MM.1S (cell line): Measurements from ENCODE around the gene MICALL1.

ENCODE experiments used
- EZH2 ChIP-seq: fragments of 300-600 bp; sonication (generic); optimal IDR thresholded peaks from 2 replicates; pipeline ENCODE3; 2017; ENCODE audit warnings: low read depth, mild to moderate bottlenecking, antibody characterized with exemption, low read length, mixed read lengths
- EZH2phosphoT487 ChIP-seq: fragments of 300-600 bp; sonication (generic); IDR thresholded peaks from 2 replicates; pipeline ENCODE4 v1.6.1; 2018; ENCODE audit warnings: antibody characterized with exemption, low read length
- TF ChIP-seq, protein P1 (sequence below): fragments of 300-600 bp; sonication (generic); IDR thresholded peaks from 2 replicates; pipeline ENCODE4 v1.5.1; 2016; ENCODE audit warnings: antibody characterized with exemption, low read length, mixed read lengths

- TF ChIP-seq, protein P1, sequence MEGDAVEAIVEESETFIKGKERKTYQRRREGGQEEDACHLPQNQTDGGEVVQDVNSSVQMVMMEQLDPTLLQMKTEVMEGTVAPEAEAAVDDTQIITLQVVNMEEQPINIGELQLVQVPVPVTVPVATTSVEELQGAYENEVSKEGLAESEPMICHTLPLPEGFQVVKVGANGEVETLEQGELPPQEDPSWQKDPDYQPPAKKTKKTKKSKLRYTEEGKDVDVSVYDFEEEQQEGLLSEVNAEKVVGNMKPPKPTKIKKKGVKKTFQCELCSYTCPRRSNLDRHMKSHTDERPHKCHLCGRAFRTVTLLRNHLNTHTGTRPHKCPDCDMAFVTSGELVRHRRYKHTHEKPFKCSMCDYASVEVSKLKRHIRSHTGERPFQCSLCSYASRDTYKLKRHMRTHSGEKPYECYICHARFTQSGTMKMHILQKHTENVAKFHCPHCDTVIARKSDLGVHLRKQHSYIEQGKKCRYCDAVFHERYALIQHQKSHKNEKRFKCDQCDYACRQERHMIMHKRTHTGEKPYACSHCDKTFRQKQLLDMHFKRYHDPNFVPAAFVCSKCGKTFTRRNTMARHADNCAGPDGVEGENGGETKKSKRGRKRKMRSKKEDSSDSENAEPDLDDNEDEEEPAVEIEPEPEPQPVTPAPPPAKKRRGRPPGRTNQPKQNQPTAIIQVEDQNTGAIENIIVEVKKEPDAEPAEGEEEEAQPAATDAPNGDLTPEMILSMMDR = no peak
- TF ChIP-seq EZH2 = no peak
- TF ChIP-seq EZH2phosphoT487 = no peak
Measured at GRCh38 chr22:37985050-37985585, 79.0 kb downstream of the MICALL1 start.
